ENCODE measurements around the gene PCYT2. TPM values are rescaled to one million over a fixed set of nuclear protein-coding genes. Genes with fewer than 3 reads are reported as not detected.

The PCYT2 gene
- polyA plus RNA-seq, 1 donor (not counting 4 experiments of a cell fraction or from before 2014, with no cell fraction given), result 38.1 TPM

DNA sequence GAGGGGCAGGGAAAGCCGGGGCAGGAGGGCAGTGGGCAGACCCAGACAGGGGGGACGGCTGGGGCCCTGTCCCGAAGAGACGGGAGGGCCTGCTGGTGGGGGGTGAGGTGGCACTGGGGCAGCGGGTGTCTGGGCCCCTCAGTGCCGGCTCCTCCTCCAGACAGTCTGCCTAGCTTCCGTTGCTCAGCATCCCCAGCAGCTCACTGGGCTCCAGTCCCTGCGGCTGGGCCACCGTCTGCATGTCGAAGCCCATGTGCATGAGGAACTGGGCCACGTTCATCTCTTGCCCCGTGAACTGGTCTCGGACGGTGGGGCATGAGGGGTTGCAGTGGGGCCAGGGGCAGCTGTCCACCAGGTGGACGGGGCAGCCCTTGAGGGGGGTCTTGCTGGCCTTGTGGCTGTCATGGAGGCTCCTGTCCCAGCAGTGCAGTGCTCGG, 41.6 kb upstream of the PCYT2 start:
- no peak for DNase-seq (ENCODE audit: low read depth, low spot score)

DNA sequence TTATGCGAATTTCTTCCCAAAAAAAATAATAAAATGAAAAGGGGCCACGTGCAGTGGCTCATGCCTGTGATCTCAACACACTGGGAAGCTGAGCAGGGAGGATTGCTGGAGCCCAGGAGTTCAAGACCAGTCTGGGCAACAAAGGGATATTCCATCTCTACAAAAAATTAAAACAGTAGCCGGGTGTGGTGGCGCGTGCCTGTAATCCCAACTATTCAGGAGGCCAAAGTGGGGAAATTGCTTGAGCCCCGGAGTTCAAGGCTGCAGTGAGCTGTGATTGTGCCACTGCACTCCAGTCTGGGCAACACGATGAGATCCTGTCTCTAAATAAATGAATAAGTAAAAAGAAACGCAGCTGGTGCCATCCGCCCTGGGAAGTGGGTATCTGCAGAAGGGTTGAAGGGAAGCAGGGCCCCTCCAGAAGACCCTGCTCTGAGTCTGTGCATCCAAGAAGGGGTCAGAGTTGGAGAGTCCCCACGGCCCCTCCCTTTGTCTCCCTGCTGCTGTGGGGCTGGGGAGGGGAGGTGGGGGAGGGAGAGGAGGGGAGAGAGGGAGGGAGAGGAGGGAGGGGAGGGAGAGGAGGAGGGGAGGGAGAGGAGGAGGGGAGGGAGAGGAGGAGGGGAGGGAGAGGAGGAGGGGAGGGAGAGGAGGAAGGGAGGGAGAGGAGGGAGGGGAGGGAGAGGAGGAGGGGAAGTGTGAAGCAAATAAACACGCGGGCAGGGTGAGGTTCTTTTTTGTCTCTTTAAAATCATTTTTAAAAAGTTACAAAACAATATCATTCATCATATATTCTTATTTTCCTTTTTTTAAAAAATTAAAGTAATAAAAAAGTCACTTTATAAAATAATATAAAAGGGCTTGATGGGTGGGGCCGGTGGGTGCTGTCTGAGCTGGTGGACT, 40.8 kb upstream of the PCYT2 start:
- FAIRE-seq, result no peak

More for the DNA sequence above, 41.6 kb upstream of the PCYT2 start:
- Histone ChIP-seq H3K4me3 (ENCODE audit: control insufficient read depth in 2 of 3, extremely low read depth in 1 of 3, insufficient read depth in 2 of 3, low read depth in 1 of 3, low read length in 3 of 3) (no peak overlapping the region), H3K4me1 (ENCODE audit: control insufficient read depth, extremely low read depth, insufficient read depth, low read length) (no peaks in the 10 kb centered on the region), H3K79me2 (ENCODE audit: control insufficient read depth, insufficient read depth, low read length) (no peaks in the 10 kb centered on the region), H3K27ac (ENCODE audit: control insufficient read depth, insufficient read depth, low read length) (no peak overlapping the region), H3K9me3 (ENCODE audit: control insufficient read depth, low read depth, low read length) (no peaks in the 10 kb centered on the region), H3K9me1 (ENCODE audit: control insufficient read depth, extremely low read depth, insufficient read depth, low read length) (no peaks in the 10 kb centered on the region), H3K4me2 (ENCODE audit: control insufficient read depth, extremely low read depth, insufficient read depth, low read depth, low read length) (no peak overlapping the region), H2AFZ (ENCODE audit: control insufficient read depth, low read length) (no peak overlapping the region), H4K20me1 (ENCODE audit: control insufficient read depth, extremely low read depth, insufficient read depth, low read length) (no peaks in the 10 kb centered on the region), H3K9ac (ENCODE audit: control insufficient read depth, extremely low read depth, insufficient read depth, low read length) (no peak overlapping the region), H3K36me3 (ENCODE audit: control insufficient read depth in 2 of 2, extremely low read depth in 1 of 2, insufficient read depth in 2 of 2, low read length in 2 of 2) (no peaks in the 10 kb centered on the region), H3K27me3 (ENCODE audit: control insufficient read depth, extremely low read depth, insufficient read depth, low read length) (peaks cover 15% of the 10 kb centered on the region)
- TF ChIP-seq, protein P1, sequence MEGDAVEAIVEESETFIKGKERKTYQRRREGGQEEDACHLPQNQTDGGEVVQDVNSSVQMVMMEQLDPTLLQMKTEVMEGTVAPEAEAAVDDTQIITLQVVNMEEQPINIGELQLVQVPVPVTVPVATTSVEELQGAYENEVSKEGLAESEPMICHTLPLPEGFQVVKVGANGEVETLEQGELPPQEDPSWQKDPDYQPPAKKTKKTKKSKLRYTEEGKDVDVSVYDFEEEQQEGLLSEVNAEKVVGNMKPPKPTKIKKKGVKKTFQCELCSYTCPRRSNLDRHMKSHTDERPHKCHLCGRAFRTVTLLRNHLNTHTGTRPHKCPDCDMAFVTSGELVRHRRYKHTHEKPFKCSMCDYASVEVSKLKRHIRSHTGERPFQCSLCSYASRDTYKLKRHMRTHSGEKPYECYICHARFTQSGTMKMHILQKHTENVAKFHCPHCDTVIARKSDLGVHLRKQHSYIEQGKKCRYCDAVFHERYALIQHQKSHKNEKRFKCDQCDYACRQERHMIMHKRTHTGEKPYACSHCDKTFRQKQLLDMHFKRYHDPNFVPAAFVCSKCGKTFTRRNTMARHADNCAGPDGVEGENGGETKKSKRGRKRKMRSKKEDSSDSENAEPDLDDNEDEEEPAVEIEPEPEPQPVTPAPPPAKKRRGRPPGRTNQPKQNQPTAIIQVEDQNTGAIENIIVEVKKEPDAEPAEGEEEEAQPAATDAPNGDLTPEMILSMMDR (optimal IDR thresholded peaks at IDR 0.05 in 1 of 3, IDR thresholded peaks at IDR 0.05 in 1 of 3, conservative IDR thresholded peaks at IDR 0.05 in 1 of 3; ENCODE audit: extremely low read depth in 1 of 3, insufficient read depth in 2 of 3, low read length in 3 of 3), result no peak
- no peak for TF ChIP-seq EZH2 (IDR thresholded peaks at IDR 0.05; ENCODE audit: low read length)
- no peak for FAIRE-seq
- dilution Hi-C loops (cut with MboI; ENCODE audit: extremely low pct_ligation_motif_present, low sequenced_read_pairs), result no loop called here

More for the DNA sequence above, 40.8 kb upstream of the PCYT2 start:
- Histone ChIP-seq H3K9me1 (ENCODE audit: control insufficient read depth, extremely low read depth, insufficient read depth, low read length) (no peaks in the 10 kb centered on the region), H3K36me3 (ENCODE audit: control insufficient read depth in 2 of 2, extremely low read depth in 1 of 2, insufficient read depth in 2 of 2, low read length in 2 of 2) (no peaks in the 10 kb centered on the region), H2AFZ (ENCODE audit: control insufficient read depth, low read length) (no peak overlapping the region), H3K27me3 (ENCODE audit: control insufficient read depth, extremely low read depth, insufficient read depth, low read length) (peaks cover 8% of the 10 kb centered on the region), H3K4me1 (ENCODE audit: control insufficient read depth, extremely low read depth, insufficient read depth, low read length) (no peaks in the 10 kb centered on the region), H3K4me2 (ENCODE audit: control insufficient read depth, extremely low read depth, insufficient read depth, low read depth, low read length) (no peak overlapping the region), H3K9me3 (ENCODE audit: control insufficient read depth, low read depth, low read length) (no peaks in the 10 kb centered on the region), H3K9ac (ENCODE audit: control insufficient read depth, extremely low read depth, insufficient read depth, low read length) (no peak overlapping the region), H3K4me3 (ENCODE audit: control insufficient read depth in 2 of 3, extremely low read depth in 1 of 3, insufficient read depth in 2 of 3, low read depth in 1 of 3, low read length in 3 of 3) (no peak overlapping the region), H3K27ac (ENCODE audit: control insufficient read depth, insufficient read depth, low read length) (no peak overlapping the region), H3K79me2 (ENCODE audit: control insufficient read depth, insufficient read depth, low read length) (no peaks in the 10 kb centered on the region), H4K20me1 (ENCODE audit: control insufficient read depth, extremely low read depth, insufficient read depth, low read length) (no peaks in the 10 kb centered on the region)
- TF ChIP-seq, protein P1 (optimal IDR thresholded peaks at IDR 0.05 in 1 of 3, IDR thresholded peaks at IDR 0.05 in 1 of 3, conservative IDR thresholded peaks at IDR 0.05 in 1 of 3; ENCODE audit: extremely low read depth in 1 of 3, insufficient read depth in 2 of 3, low read length in 3 of 3), result no peak
- TF ChIP-seq EZH2 (IDR thresholded peaks at IDR 0.05; ENCODE audit: low read length), result no peak
- DNase-seq (ENCODE audit: low read depth, low spot score), result no peak
- dilution Hi-C loops (cut with MboI; ENCODE audit: extremely low pct_ligation_motif_present, low sequenced_read_pairs), result no loop called here

All from keratinocyte (primary cell).